GM21528 (cell line): ENCODE measurements around the gene DIPK1C.

Experiments used
- ATAC-seq: cut with Tn5 transposase; IDR thresholded peaks from one replicate; pipeline ENCODE4 v1.9.1; 2021; ENCODE audit warnings: mild to moderate bottlenecking, moderate library complexity; ENCODE audit not compliant: unreplicated experiment, low FRiP score

The DIPK1C gene

GRCh38 chr18:74425876-74426275 is 31.2 kb downstream of the DIPK1C start:
- ATAC-seq, result no peak

GRCh38 chr18:74425161-74425560 is 31.9 kb downstream of the DIPK1C start:
- no peak for ATAC-seq

GRCh38 chr18:74422541-74422940 is 34.6 kb downstream of the DIPK1C start:
- ATAC-seq, result no peak

GRCh38 chr18:74420926-74421325 is 36.2 kb downstream of the DIPK1C start:
- no peak for ATAC-seq

GRCh38 chr18:74420481-74420880 is 36.6 kb downstream of the DIPK1C start:
- ATAC-seq, result no peak

- no peak for ATAC-seq
These were observed 37.3 kb downstream of the DIPK1C start for GRCh38 chr18:74419761-74420160.

GRCh38 chr18:74418023-74418422 is 39.1 kb downstream of the DIPK1C start:
- no peak for ATAC-seq

GRCh38 chr18:74416124-74416523 is 41.0 kb downstream of the DIPK1C start:
- no peak for ATAC-seq

GRCh38 chr18:74414953-74415515 is 42.1 kb downstream of the DIPK1C start:
- no peak for ATAC-seq

- no peak for ATAC-seq
These were observed 43.3 kb downstream of the DIPK1C start for GRCh38 chr18:74413836-74414235.

GRCh38 chr18:74412116-74412880 is 44.8 kb downstream of the DIPK1C start:
- ATAC-seq, result no peak

GRCh38 chr18:74411475-74411874 is 45.6 kb downstream of the DIPK1C start:
- ATAC-seq, result no peak

GRCh38 chr18:74410441-74410992 is 46.6 kb downstream of the DIPK1C start:
- ATAC-seq, result no peak

- ATAC-seq, result peak; percentile 57
These were observed 49.2 kb downstream of the DIPK1C start for GRCh38 chr18:74407888-74408287.

GRCh38 chr18:74402806-74403433 is 54.2 kb downstream of the DIPK1C start:
- ATAC-seq, result no peak

GRCh38 chr18:74400813-74401212 is 56.3 kb downstream of the DIPK1C start:
- ATAC-seq, result no peak

GRCh38 chr18:74399091-74399887 is 57.8 kb downstream of the DIPK1C start:
- ATAC-seq, result no peak

GRCh38 chr18:74397572-74397971 is 59.5 kb downstream of the DIPK1C start:
- ATAC-seq, result no peak

- no peak for ATAC-seq
These were observed 60.6 kb downstream of the DIPK1C start for GRCh38 chr18:74396171-74397169.
